Adrenal gland (tissue), 12 donors: ENCODE measurements around the gene CNTN3. TPM values are rescaled to one million over a fixed set of nuclear protein-coding genes. Genes with fewer than 3 reads are reported as not detected.

Experiments
- DNase-seq, 7 donors: peaks; one replicate each; pipeline ENCODE4 v3.0.0-alpha.2; 2019 to 2020
- H3K27ac ChIP-seq, 5 donors: fragments of 200-600 bp; sonication (generic) in 4 of 5; 1 replicate in 3 of 5; 2 replicates in 2 of 5; pipeline versions ENCODE4 v1.5.1 to v1.8.0; 2016 to 2020; ENCODE audit warnings: mild to moderate bottlenecking in 1 of 5
- H3K27me3 ChIP-seq: fragments of 200-600 bp; 2 replicates; pipeline ENCODE4 v1.8.0; 2021
- H3K36me3 ChIP-seq, 2 donors: fragments of 200-600 bp; replicated peaks in 1 of 2; 1 replicate in 1 of 2; 2 replicates in 1 of 2; pipeline versions ENCODE4 v1.5.1 to v1.8.0; 2018 to 2022
- H3K4me1 ChIP-seq, 2 donors: fragments of 200-600 bp; replicated peaks in 1 of 2; 1 replicate in 1 of 2; 2 replicates in 1 of 2; pipeline versions ENCODE4 v1.5.1 to v1.8.0; 2018 to 2021
- H3K4me3 ChIP-seq, 4 donors: fragments of 200-600 bp; sonication (generic) in 3 of 4; one replicate each; pipeline ENCODE4 v1.5.1; 2016 to 2018
- H3K9me3 ChIP-seq, 3 donors: fragments of 200-600 bp; sonication (generic) in 1 of 3; replicated peaks in 1 of 3; 1 replicate in 2 of 3; 2 replicates in 1 of 3; pipeline versions ENCODE4 v1.5.1 to v1.8.0; 2016 to 2021
- POLR2A ChIP-seq, 2 donors: fragments of 450-650 bp; IDR thresholded peaks; one replicate each; pipeline ENCODE4 v1.6.1; 2017; ENCODE audit warnings: antibody characterized with exemption in 2 of 2, mild to moderate bottlenecking in 2 of 2, moderate library complexity in 1 of 2
- WGBS, 4 donors: extraction: QIAGEN DNeasy Blood & Tissue Kit in 2 of 4; methylation state at CpG; one replicate each; pipeline versions ENCODE4 v1.1.5 to v1.1.7; 2013 to 2017; 5-methylcytosine and 5-hydroxymethylcytosine counted together
- intact Hi-C, 2 donors: fragments of 100-400 bp; cut with DNase I; formaldehyde crosslinking; loops; one replicate each; pipeline versions ENCODE4 v1.14.1 to v1.15.0; 2022 to 2023
- polyA plus RNA-seq, 3 donors: library from polyadenylated mRNA; stranded (reverse); fragments of 200-250 nt in 2 of 3; fragments of 350-450 nt in 1 of 3; fragmentation: Illumina TruSeq in 1 of 3; extraction: RNeasy Lipid Tissue Mini Kit (QIAGEN cat#74804) in 1 of 3; gene quantifications; one replicate each; pipeline ENCODE4 v1.2.3, GENCODE V29; 2013 to 2014
- total RNA-seq, 9 donors: library from RNA; depleted of rRNA in 4 of 9; stranded (reverse); fragments of >200 nt in 4 of 9; fragments of 120-200 nt in 1 of 9; fragmentation: NEBNext Ultra II Directional in 1 of 9; extraction: Animal tissue kit (Norgen Biotek cat#: 25700) in 1 of 9; gene quantifications; one replicate each; pipeline versions ENCODE4 v1.1.0 to v1.2.4, GENCODE V29; 2013 to 2023
- TF ChIP-seq, protein P1 (sequence below), 6 experiments: fragments of 450-650 bp in 4 of 6; fragments of 200-600 bp in 2 of 6; sonication (generic) in 1 of 6; IDR thresholded peaks; 1 replicate in 5 of 6; 2 replicates in 1 of 6; pipeline versions ENCODE4 v1.5.1 to v1.8.0; 2016 to 2021; ENCODE audit warnings: antibody characterized with exemption in 6 of 6, mild to moderate bottlenecking in 2 of 6, moderate library complexity in 1 of 6
- donor health status: healthy with polysubstance abuse.
- donor health status: Bipolar disorder and iron deficiency.
- donor health status: DM: yes; HTN: yes; CAD: no.
- donor health status: DM: no; HTN: no; CAD: no.
- donor health status: DM: no; HTN: no; CAD: no.
- donor health status: DM: yes; HTN: yes; CAD: no.

CNTN3 gene
- total and polyA plus RNA-seq, 12 donors, result 0.09 to 6.3 (median 1.5) TPM; not detected in 1

DNA sequence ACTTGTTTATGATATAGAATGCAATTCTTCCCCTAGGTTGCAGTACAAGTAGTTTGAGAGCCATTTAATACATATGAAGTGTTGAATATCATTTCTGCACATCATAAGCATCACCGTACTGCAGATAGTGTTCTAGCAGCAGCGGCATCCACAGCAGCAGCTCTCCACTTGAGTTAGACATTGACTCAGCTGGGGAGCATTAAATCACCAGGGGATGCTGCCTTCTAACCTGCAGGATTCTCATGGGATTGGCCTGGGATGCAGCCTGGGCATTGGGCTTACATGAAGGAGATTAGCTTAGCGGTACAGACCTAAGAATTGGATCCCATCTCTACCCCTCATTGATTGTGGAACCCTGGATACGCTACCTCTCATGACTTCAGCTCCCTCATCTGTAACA, 43.3 kb downstream of the CNTN3 start:
- DNase-seq, result no peak
- no peak overlapping the region for H3K4me3 ChIP-seq
- H3K4me1 ChIP-seq, result no peaks in the 10 kb centered on the region
- no peak overlapping the region for H3K27ac ChIP-seq
- intact Hi-C loops, result no loop called here
- no peaks in the 10 kb centered on the region for H3K27me3 ChIP-seq
- H3K36me3 ChIP-seq, result no peaks in the 10 kb centered on the region
- 80 to 89% (median 86%) methylated on average over 3 to 4 of the region's 4 CpGs for WGBS, 4 donors
- H3K9me3 ChIP-seq, result no peaks in the 10 kb centered on the region
- TF ChIP-seq, protein P1, sequence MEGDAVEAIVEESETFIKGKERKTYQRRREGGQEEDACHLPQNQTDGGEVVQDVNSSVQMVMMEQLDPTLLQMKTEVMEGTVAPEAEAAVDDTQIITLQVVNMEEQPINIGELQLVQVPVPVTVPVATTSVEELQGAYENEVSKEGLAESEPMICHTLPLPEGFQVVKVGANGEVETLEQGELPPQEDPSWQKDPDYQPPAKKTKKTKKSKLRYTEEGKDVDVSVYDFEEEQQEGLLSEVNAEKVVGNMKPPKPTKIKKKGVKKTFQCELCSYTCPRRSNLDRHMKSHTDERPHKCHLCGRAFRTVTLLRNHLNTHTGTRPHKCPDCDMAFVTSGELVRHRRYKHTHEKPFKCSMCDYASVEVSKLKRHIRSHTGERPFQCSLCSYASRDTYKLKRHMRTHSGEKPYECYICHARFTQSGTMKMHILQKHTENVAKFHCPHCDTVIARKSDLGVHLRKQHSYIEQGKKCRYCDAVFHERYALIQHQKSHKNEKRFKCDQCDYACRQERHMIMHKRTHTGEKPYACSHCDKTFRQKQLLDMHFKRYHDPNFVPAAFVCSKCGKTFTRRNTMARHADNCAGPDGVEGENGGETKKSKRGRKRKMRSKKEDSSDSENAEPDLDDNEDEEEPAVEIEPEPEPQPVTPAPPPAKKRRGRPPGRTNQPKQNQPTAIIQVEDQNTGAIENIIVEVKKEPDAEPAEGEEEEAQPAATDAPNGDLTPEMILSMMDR (IDR thresholded peaks at IDR 0.05), result no peak
- TF ChIP-seq POLR2A (IDR thresholded peaks at IDR 0.05), result no peak
